AG04449 (cell line): ENCODE data around the gene CLDN12.

Source experiments
- CTCF ChIA-PET: fragments of 350-600 bp; formaldehyde crosslinking; extraction: SDS; loops from one replicate; lab custom pipeline; 2021; ENCODE audit warnings: antibody characterized with exemption; lab: Yijun Ruan, JAX
- POLR2A ChIA-PET: fragments of 400-600, 350-600 bp; formaldehyde crosslinking; extraction: SDS; loops from one replicate; lab custom pipeline; 2020; ENCODE audit warnings: antibody characterized with exemption, inconsistent platforms; lab: Yijun Ruan, JAX
- DNase-seq: peaks from one replicate; pipeline ENCODE4 v3.0.0-alpha.2; 2010; ENCODE audit warnings: low read depth, low spot score
- H3K4me3 ChIP-seq: 2 replicates; pipeline ENCODE4 v1.5.1; 2011; ENCODE audit warnings: low read depth, mild to moderate bottlenecking, control low read depth, low read length
- CTCF ChIP-seq: IDR thresholded peaks from one replicate; pipeline ENCODE4 v1.5.1; 2011; ENCODE audit warnings: mild to moderate bottlenecking, moderate library complexity, low read length, control low read depth, inconsistent platforms; ENCODE audit not compliant: insufficient read depth; ENCODE audit errors: missing control alignments

The CLDN12 gene

GRCh38 chr7:90390926-90391325, 12.3 kb upstream of the CLDN12 start:
- ChIA-PET POLR2A (no interaction called here), CTCF (interaction anchor here (1.2 kb wide), 1 partner anchor 45 kb away, joined by 3 read pairs; no protein-coding TSS in a partner anchor)
- no peak for DNase-seq
- no peak for TF ChIP-seq CTCF
- no peak overlapping the region for H3K4me3 ChIP-seq

GRCh38 chr7:90391488-90391887, 11.8 kb upstream of the CLDN12 start:
- TF ChIP-seq CTCF: no peak
- DNase-seq: no peak
- ChIA-PET POLR2A (no interaction called here), CTCF (no interaction called here)
- H3K4me3 ChIP-seq: no peak overlapping the region

- ChIA-PET CTCF (no interaction called here), POLR2A (no interaction called here)
- TF ChIP-seq CTCF: no peak
- no peak overlapping the region for H3K4me3 ChIP-seq
- no peak for DNase-seq
Measured at GRCh38 chr7:90396420-90396819, 6.8 kb upstream of the CLDN12 start.

- no peak for DNase-seq
- ChIA-PET POLR2A (no interaction called here), CTCF (interaction anchor here (1.3 kb wide), 1 partner anchor 56 kb away, joined by 3 read pairs; the partner anchor contains the start of gene GTPBP10)
- no peak overlapping the region for H3K4me3 ChIP-seq
- no peak for TF ChIP-seq CTCF
Measured at GRCh38 chr7:90401989-90402388, 1.3 kb upstream of the CLDN12 start.

- CTCF ChIA-PET: interaction anchor here (1.3 to 1.9 kb wide), 3 partner anchors 9 to 56 kb away, joined by 4 to 9 read pairs (median 7); partner anchors contain the start of gene GTPBP10
Measured at GRCh38 chr7:90402785-90403173, 482 bp upstream of the CLDN12 start.

GRCh38 chr7:90404777-90405176, 1.5 kb downstream of the CLDN12 start:
- H3K4me3 ChIP-seq: no peak overlapping the region
- CTCF ChIA-PET: no interaction called here
- TF ChIP-seq CTCF: no peak
- DNase-seq: no peak
- POLR2A ChIA-PET: no interaction called here

More at GRCh38 chr7:90402785-90403173, 482 bp upstream of the CLDN12 start:
- DNase-seq: no peak
- POLR2A ChIA-PET: interaction anchor here (2.0 kb wide), 1 partner anchor 19 kb away, joined by 13 read pairs; no protein-coding TSS in a partner anchor
- TF ChIP-seq CTCF: no peak
- H3K4me3 ChIP-seq: peak overlapping the region; percentile 69
